HepG2 (cell line): ENCODE data around the gene FCMR.

Experiments
- EZH2 ChIP-seq: conservative IDR thresholded peaks from 2 replicates; pipeline ENCODE4 v1.6.1; 2012; ENCODE audit warnings: mild to moderate bottlenecking, low read depth, low read length, moderate library complexity
- KLF9 ChIP-seq: IDR thresholded peaks from 2 replicates; pipeline ENCODE4 v1.6.1; 2016; ENCODE audit warnings: low read depth
- POLR2AphosphoS5 ChIP-seq: IDR thresholded peaks from 2 replicates; pipeline ENCODE4 v1.6.1; 2012; ENCODE audit warnings: low read depth, low read length
- ZBTB26 ChIP-seq: IDR thresholded peaks from 2 replicates; pipeline ENCODE4 v1.6.1; 2016; ENCODE audit warnings: missing compliant biosample characterization, missing genetic modification reagents, borderline replicate concordance
- ZNF639 ChIP-seq: conservative IDR thresholded peaks from 2 replicates; pipeline ENCODE4 v1.6.1; 2018; ENCODE audit warnings: missing genetic modification reagents

GRCh38 chr1:206953626-206954025 lies 31.9 kb upstream of the FCMR start:
- TF ChIP-seq POLR2AphosphoS5: no peak
- TF ChIP-seq EZH2: no peak
- TF ChIP-seq ZNF639 (CRISPR knock-in tag): no peak
- TF ChIP-seq KLF9 (CRISPR knock-in tag): no peak
- no peak for TF ChIP-seq ZBTB26
